ENCODE results near the gene TTLL3. TPM values are rescaled to one million over a fixed set of nuclear protein-coding genes. Genes with fewer than 3 reads are reported as not detected.

TTLL3 gene
- total and polyA plus RNA-seq, 2 of the 13 experiments (the other 11 are each of a cell fraction or from before 2014, with no cell fraction given): 9.5 to 51.2 TPM

DNA sequence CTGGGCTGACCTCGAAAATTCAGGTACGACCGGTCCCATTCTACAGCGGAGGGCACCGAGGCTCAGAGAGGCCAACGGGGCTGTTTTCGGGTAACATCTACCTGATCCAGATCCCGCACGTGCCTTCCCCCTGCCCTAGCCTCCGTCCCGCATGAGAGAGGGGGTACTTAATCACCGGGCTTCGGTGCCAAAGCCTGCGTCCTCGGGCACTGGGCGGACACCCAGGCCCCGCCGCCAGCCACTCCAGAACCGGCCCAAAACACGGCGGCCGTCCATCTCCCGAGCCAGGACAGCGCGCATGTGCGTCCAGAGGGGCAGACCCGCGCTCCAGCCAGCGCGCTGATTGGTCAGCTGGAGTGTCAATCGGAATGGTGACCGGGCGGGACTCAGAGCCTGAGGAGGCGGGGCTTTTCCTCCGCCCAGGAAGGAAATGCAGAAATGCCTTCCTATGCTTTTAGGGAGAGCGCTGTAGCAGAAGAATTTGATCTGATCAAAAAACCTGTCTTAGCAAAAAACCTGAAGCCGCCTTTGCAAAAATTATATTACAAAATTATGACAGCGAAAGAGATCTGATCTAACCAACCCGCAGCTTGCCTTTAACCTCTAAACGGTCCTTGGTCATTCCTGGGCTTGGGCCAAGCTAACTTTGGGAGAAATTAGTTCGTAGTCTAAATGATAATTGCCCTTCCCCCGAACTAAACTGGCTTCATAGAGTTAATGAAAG is 33.8 kb downstream of the TTLL3 start, which contains the start of gene RPUSD3 (continued):
- TF ChIP-seq, protein P1, sequence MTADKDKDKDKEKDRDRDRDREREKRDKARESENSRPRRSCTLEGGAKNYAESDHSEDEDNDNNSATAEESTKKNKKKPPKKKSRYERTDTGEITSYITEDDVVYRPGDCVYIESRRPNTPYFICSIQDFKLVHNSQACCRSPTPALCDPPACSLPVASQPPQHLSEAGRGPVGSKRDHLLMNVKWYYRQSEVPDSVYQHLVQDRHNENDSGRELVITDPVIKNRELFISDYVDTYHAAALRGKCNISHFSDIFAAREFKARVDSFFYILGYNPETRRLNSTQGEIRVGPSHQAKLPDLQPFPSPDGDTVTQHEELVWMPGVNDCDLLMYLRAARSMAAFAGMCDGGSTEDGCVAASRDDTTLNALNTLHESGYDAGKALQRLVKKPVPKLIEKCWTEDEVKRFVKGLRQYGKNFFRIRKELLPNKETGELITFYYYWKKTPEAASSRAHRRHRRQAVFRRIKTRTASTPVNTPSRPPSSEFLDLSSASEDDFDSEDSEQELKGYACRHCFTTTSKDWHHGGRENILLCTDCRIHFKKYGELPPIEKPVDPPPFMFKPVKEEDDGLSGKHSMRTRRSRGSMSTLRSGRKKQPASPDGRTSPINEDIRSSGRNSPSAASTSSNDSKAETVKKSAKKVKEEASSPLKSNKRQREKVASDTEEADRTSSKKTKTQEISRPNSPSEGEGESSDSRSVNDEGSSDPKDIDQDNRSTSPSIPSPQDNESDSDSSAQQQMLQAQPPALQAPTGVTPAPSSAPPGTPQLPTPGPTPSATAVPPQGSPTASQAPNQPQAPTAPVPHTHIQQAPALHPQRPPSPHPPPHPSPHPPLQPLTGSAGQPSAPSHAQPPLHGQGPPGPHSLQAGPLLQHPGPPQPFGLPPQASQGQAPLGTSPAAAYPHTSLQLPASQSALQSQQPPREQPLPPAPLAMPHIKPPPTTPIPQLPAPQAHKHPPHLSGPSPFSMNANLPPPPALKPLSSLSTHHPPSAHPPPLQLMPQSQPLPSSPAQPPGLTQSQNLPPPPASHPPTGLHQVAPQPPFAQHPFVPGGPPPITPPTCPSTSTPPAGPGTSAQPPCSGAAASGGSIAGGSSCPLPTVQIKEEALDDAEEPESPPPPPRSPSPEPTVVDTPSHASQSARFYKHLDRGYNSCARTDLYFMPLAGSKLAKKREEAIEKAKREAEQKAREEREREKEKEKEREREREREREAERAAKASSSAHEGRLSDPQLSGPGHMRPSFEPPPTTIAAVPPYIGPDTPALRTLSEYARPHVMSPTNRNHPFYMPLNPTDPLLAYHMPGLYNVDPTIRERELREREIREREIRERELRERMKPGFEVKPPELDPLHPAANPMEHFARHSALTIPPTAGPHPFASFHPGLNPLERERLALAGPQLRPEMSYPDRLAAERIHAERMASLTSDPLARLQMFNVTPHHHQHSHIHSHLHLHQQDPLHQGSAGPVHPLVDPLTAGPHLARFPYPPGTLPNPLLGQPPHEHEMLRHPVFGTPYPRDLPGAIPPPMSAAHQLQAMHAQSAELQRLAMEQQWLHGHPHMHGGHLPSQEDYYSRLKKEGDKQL (CRISPR knock-in tag; IDR thresholded peaks at IDR 0.05; ENCODE audit: low read depth): 0 out of 2 replicates have a peak, but pooled peaks have one; percentile 27
- TF ChIP-seq ATF7 (IDR thresholded peaks at IDR 0.05) (no peak), ATF7 (CRISPR knock-in tag; IDR thresholded peaks at IDR 0.05) (no peak), XBP1 (CRISPR knock-in tag; IDR thresholded peaks at IDR 0.05) (no peak), ZNF441 (CRISPR knock-in tag; IDR thresholded peaks at IDR 0.05; ENCODE audit: borderline replicate concordance) (no peak), ATF7-NPFF (CRISPR knock-in tag; IDR thresholded peaks at IDR 0.05; ENCODE audit: low read depth) (no peak), NFATC3 (CRISPR knock-in tag; IDR thresholded peaks at IDR 0.05) (no peak), ZNF547 (CRISPR knock-in tag; IDR thresholded peaks at IDR 0.05) (peak; percentile 66; the same call in 1 of the 2 replicates), FOXA1 (IDR thresholded peaks at IDR 0.05) (no peak), FOXA1 (CRISPR knock-in tag; IDR thresholded peaks at IDR 0.05) (no peak; the same call in 1 of the 2 replicates), CCAR2 (optimal IDR thresholded peaks at IDR 0.05; ENCODE audit: low read depth, low read length) (no peak), NR2F6 (IDR thresholded peaks at IDR 0.05) (no peak), NR2F6 (CRISPR knock-in tag; IDR thresholded peaks at IDR 0.05) (peak; percentile 5; the same call in 1 of the 2 replicates)
- TF ChIP-seq, protein P2, sequence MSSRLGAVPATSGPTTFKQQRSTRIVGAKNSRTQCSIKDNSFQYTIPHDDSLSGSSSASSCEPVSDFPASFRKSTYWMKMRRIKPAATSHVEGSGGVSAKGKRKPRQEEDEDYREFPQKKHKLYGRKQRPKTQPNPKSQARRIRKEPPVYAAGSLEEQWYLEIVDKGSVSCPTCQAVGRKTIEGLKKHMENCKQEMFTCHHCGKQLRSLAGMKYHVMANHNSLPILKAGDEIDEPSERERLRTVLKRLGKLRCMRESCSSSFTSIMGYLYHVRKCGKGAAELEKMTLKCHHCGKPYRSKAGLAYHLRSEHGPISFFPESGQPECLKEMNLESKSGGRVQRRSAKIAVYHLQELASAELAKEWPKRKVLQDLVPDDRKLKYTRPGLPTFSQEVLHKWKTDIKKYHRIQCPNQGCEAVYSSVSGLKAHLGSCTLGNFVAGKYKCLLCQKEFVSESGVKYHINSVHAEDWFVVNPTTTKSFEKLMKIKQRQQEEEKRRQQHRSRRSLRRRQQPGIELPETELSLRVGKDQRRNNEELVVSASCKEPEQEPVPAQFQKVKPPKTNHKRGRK (CRISPR knock-in tag; IDR thresholded peaks at IDR 0.05): no peak
- TF ChIP-seq, protein P3, sequence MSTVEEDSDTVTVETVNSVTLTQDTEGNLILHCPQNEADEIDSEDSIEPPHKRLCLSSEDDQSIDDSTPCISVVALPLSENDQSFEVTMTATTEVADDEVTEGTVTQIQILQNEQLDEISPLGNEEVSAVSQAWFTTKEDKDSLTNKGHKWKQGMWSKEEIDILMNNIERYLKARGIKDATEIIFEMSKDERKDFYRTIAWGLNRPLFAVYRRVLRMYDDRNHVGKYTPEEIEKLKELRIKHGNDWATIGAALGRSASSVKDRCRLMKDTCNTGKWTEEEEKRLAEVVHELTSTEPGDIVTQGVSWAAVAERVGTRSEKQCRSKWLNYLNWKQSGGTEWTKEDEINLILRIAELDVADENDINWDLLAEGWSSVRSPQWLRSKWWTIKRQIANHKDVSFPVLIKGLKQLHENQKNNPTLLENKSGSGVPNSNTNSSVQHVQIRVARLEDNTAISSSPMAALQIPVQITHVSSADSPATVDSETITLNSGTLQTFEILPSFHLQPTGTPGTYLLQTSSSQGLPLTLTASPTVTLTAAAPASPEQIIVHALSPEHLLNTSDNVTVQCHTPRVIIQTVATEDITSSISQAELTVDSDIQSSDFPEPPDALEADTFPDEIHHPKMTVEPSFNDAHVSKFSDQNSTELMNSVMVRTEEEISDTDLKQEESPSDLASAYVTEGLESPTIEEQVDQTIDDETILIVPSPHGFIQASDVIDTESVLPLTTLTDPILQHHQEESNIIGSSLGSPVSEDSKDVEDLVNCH (CRISPR knock-in tag; IDR thresholded peaks at IDR 0.05): no peak
- TF ChIP-seq, protein P4, sequence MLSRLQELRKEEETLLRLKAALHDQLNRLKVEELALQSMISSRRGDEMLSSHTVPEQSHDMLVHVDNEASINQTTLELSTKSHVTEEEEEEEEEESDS (CRISPR knock-in tag; IDR thresholded peaks at IDR 0.05; ENCODE audit: borderline replicate concordance): 0 out of 2 replicates have a peak, but pooled peaks have one; percentile 64
- TF ChIP-seq, protein P5, sequence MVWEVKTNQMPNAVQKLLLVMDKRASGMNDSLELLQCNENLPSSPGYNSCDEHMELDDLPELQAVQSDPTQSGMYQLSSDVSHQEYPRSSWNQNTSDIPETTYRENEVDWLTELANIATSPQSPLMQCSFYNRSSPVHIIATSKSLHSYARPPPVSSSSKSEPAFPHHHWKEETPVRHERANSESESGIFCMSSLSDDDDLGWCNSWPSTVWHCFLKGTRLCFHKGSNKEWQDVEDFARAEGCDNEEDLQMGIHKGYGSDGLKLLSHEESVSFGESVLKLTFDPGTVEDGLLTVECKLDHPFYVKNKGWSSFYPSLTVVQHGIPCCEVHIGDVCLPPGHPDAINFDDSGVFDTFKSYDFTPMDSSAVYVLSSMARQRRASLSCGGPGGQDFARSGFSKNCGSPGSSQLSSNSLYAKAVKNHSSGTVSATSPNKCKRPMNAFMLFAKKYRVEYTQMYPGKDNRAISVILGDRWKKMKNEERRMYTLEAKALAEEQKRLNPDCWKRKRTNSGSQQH (CRISPR knock-in tag; IDR thresholded peaks at IDR 0.05; ENCODE audit: low read depth): no peak
- TF ChIP-seq, protein P6, sequence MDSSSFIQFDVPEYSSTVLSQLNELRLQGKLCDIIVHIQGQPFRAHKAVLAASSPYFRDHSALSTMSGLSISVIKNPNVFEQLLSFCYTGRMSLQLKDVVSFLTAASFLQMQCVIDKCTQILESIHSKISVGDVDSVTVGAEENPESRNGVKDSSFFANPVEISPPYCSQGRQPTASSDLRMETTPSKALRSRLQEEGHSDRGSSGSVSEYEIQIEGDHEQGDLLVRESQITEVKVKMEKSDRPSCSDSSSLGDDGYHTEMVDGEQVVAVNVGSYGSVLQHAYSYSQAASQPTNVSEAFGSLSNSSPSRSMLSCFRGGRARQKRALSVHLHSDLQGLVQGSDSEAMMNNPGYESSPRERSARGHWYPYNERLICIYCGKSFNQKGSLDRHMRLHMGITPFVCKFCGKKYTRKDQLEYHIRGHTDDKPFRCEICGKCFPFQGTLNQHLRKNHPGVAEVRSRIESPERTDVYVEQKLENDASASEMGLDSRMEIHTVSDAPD (CRISPR knock-in tag; IDR thresholded peaks at IDR 0.05): no peak

Measured in HepG2 (cell line).